Activated CD8-positive, alpha-beta T cell treated with anti-CD3 and anti-CD28 coated beads for 36 hours (primary cell): ENCODE results near the gene IL25. TPM values are rescaled to one million over a fixed set of nuclear protein-coding genes. Genes with fewer than 3 reads are reported as not detected.

Experiments used
- ATAC-seq: fragments of 200-7000 bp; cut with Tn5 transposase; one replicate; pipeline ENCODE4 v1.10.0; 2021; ENCODE audit warnings: mild to moderate bottlenecking, moderate library complexity
- CTCF ChIA-PET: fragments of 350-600 bp; sonication (Branson Sonifier 250); formaldehyde crosslinking; loops from one replicate; lab custom pipeline; 2021; ENCODE audit warnings: antibody characterized with exemption; lab: Charles Lee
- POLR2A ChIA-PET: fragments of 350-600 bp; sonication (Branson Sonifier 250); formaldehyde crosslinking; loops from one replicate; lab custom pipeline; 2021; ENCODE audit warnings: antibody characterized with exemption; lab: Charles Lee
- DNase-seq: peaks from one replicate; pipeline ENCODE4 v3.0.0-alpha.2; 2020
- H3K27ac Mint-ChIP-seq: one replicate; pipeline ENCODE4 v1.8.0; 2021; ENCODE audit warnings: mild to moderate bottlenecking, mixed read lengths
- H3K27me3 Mint-ChIP-seq: one replicate; pipeline ENCODE4 v1.8.0; 2021; ENCODE audit warnings: mixed read lengths
- H3K36me3 Mint-ChIP-seq: one replicate; pipeline ENCODE4 v1.8.0; 2021; ENCODE audit warnings: low read depth, mixed read lengths
- H3K4me1 Mint-ChIP-seq: one replicate; pipeline ENCODE4 v1.8.0; 2021; ENCODE audit warnings: low read depth, mixed read lengths
- H3K4me3 Mint-ChIP-seq: one replicate; pipeline ENCODE4 v1.8.0; 2021; ENCODE audit warnings: mild to moderate bottlenecking, moderate library complexity, mixed read lengths
- H3K9me3 Mint-ChIP-seq: one replicate; pipeline ENCODE4 v1.8.0; 2021; ENCODE audit warnings: mixed read lengths
- intact Hi-C: fragments of 100-400 bp; cut with micrococcal nuclease; formaldehyde crosslinking; loops from one replicate; pipeline ENCODE4 v1.10.0; 2022
- total RNA-seq, 2 experiments: library from RNA; stranded (reverse); gene quantifications; one replicate each; pipeline ENCODE4 v1.2.3, GENCODE V29; 2021
- TF ChIP-seq, protein P1 (sequence below): fragments of 200-600 bp; IDR thresholded peaks from one replicate; pipeline ENCODE4 v1.8.0; 2022; ENCODE audit warnings: antibody characterized with exemption, mild to moderate bottlenecking

Gene IL25
- total RNA-seq, 2 experiments from 2014 or later = not detected

DNA sequence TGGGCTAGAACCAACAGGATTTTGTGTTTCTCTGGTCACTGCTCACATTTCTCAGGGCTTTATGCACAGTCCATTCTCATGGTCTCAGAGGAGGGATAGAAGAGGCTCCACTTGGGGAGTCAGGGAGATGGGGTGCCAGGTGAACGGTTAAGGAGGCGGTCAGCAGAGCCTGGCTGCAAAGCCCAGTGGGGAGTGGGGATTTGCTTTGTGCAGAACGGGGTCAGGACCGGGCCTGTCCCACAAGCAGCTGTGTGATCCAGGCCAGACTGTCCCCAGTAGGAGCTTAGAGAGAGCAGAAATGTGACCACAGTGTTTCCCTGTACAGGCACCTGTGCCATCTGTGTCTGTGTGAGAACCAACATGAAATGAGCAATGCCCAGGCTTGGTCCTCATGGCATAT lies 8.4 kb downstream of the IL25 start:
- CTCF ChIA-PET = interaction anchor here (0.8 to 4.5 kb wide), 28 partner anchors 11 to 394 kb away, joined by 3 to 86 read pairs (median 6); partner anchors contain the start of genes HOMEZ, PABPN1, PPP1R3E and SLC22A17
- intact Hi-C loops = loop anchor here (2.0 to 10.0 kb wide), 2 partner anchors 52 to 116 kb away; no protein-coding TSS in a partner anchor
- Mint-ChIP-seq H3K27ac (no peak overlapping the region), H3K4me1 (no peaks in the 10 kb centered on the region), H3K27me3 (no peaks in the 10 kb centered on the region), H3K36me3 (no peaks in the 10 kb centered on the region), H3K9me3 (no peaks in the 10 kb centered on the region), H3K4me3 (no peak overlapping the region)
- TF ChIP-seq, protein P1, sequence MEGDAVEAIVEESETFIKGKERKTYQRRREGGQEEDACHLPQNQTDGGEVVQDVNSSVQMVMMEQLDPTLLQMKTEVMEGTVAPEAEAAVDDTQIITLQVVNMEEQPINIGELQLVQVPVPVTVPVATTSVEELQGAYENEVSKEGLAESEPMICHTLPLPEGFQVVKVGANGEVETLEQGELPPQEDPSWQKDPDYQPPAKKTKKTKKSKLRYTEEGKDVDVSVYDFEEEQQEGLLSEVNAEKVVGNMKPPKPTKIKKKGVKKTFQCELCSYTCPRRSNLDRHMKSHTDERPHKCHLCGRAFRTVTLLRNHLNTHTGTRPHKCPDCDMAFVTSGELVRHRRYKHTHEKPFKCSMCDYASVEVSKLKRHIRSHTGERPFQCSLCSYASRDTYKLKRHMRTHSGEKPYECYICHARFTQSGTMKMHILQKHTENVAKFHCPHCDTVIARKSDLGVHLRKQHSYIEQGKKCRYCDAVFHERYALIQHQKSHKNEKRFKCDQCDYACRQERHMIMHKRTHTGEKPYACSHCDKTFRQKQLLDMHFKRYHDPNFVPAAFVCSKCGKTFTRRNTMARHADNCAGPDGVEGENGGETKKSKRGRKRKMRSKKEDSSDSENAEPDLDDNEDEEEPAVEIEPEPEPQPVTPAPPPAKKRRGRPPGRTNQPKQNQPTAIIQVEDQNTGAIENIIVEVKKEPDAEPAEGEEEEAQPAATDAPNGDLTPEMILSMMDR = no peak
- POLR2A ChIA-PET = interaction anchor here (2.5 kb wide), 1 partner anchor 54 kb away, joined by 11 read pairs; no protein-coding TSS in a partner anchor
- DNase-seq (no peak), ATAC-seq (no peak)

DNA sequence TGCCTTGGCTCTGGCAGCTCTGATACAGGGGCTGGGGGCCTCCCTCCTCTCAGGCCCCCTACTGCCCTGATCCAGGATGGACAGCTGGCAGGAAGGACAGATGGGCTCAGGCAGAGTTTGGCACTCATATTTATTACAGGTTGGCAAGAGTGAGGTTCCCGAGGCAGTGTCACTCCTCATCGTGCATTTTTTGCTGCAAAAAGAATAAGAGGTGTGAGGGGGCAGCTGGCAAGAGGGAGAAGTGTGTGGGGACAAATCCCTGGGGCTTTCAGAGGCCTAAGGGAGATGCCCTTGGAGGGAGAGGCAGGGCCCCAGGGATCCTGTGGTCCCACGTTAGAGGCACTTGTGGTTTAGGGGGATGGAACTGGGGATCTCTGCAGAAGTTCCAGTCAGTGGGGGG lies 9.3 kb downstream of the IL25 start:
- no peak for DNase-seq
- no peaks in the 10 kb centered on the region for H3K27me3 Mint-ChIP-seq
- POLR2A ChIA-PET = no interaction called here
- no peak for ATAC-seq
- no peaks in the 10 kb centered on the region for H3K36me3 Mint-ChIP-seq
- H3K4me3 Mint-ChIP-seq = no peak overlapping the region
- intact Hi-C loops = loop anchor here (2.0 to 10.0 kb wide), 2 partner anchors 53 to 117 kb away; no protein-coding TSS in a partner anchor
- H3K9me3 Mint-ChIP-seq = no peaks in the 10 kb centered on the region
- H3K27ac Mint-ChIP-seq = no peak overlapping the region
- CTCF ChIA-PET = interaction anchor here (0.7 to 4.5 kb wide), 6 partner anchors 12 to 118 kb away, joined by 3 to 86 read pairs (median 16); no protein-coding TSS in a partner anchor
- TF ChIP-seq, protein P1 = no peak
- no peaks in the 10 kb centered on the region for H3K4me1 Mint-ChIP-seq

DNA sequence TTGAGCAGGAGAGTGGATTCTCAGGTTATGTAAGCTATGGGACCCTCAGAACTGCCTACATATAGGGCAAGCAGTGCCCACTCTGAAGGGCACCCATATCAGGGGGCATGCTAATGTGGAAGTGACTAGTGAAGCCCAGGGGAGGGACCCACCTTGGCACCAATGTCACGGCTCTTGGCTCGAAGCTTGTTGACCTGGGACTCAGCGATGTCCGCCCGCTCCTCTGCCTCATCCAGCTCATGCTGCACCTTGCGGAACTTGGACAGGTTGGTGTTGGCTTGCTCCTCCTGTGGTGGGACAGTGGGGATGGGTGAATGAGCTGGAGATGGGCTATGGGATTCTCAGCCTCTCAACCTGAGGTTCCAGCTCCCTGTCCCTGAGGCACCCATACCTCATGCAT lies 9.7 kb downstream of the IL25 start:
- no peak overlapping the region for H3K4me3 Mint-ChIP-seq
- intact Hi-C loops = loop anchor here (10.0 kb wide), 1 partner anchor 117 kb away; no protein-coding TSS in a partner anchor
- H3K36me3 Mint-ChIP-seq = no peaks in the 10 kb centered on the region
- TF ChIP-seq, protein P1 = no peak
- H3K27me3 Mint-ChIP-seq = no peaks in the 10 kb centered on the region
- ChIA-PET POLR2A (no interaction called here), CTCF (interaction anchor here (1.3 to 4.5 kb wide), 6 partner anchors 13 to 157 kb away, joined by 3 to 86 read pairs (median 4); no protein-coding TSS in a partner anchor)
- DNase-seq (no peak), ATAC-seq (no peak)
- no peaks in the 10 kb centered on the region for H3K9me3 Mint-ChIP-seq
- no peaks in the 10 kb centered on the region for H3K4me1 Mint-ChIP-seq
- H3K27ac Mint-ChIP-seq = no peak overlapping the region

DNA sequence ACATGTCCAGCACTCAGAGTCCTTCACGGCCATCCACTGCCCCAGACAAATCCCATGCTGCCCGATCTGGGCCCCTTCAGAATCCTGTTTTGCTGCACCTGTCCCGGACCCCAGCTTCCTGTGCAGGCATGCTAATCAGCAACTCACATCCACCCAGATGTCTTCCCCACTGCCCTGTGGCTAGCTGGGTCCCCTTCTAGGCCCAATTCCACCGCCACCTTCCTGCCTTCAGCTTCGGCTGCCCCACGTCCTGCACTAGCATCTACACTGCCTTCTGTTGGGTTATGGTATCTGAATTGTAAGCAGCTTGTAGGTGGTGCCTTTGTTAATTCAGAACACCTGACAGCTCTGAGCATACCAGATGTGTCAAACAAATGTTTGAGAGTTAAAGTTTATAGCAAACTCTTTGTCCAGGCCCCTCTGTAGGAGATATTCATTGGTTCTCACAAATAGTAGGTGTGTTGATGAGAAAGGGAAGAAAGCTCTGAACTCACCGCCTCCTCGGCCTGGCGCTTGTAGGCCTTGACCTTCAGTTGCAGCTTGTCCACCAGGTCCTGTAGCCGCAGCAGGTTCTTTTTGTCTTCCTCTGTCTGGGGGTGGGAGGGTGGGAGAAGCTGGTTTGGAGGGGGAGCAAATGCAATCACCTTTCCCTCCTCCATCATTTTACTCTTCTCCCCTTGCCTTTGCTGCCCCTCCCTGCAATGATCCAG lies 10.3 kb downstream of the IL25 start:
- no peak overlapping the region for H3K4me3 Mint-ChIP-seq
- H3K9me3 Mint-ChIP-seq = no peaks in the 10 kb centered on the region
- H3K36me3 Mint-ChIP-seq = no peaks in the 10 kb centered on the region
- TF ChIP-seq, protein P1 = no peak
- no peak overlapping the region for H3K27ac Mint-ChIP-seq
- no peaks in the 10 kb centered on the region for H3K4me1 Mint-ChIP-seq
- H3K27me3 Mint-ChIP-seq = no peaks in the 10 kb centered on the region
- ChIA-PET CTCF (interaction anchor here (1.3 to 4.5 kb wide), 5 partner anchors 13 to 156 kb away, joined by 3 to 86 read pairs (median 4); no protein-coding TSS in a partner anchor), POLR2A (no interaction called here)
- intact Hi-C loops = loop anchor here (10.0 kb wide), 1 partner anchor 118 kb away; no protein-coding TSS in a partner anchor
- ATAC-seq (no peak), DNase-seq (no peak)
